RPMI8226 (cell line): ENCODE results near the gene ZNF479.
"Not testable (repeated sequence)": the region's sequence is repeated elsewhere in the genome, so short reads cannot be mapped to it uniquely, and the experiment has no call there.

Source experiments
- DNase-seq: peaks from one replicate; pipeline ENCODE4 v3.0.0-alpha.2; 2015

Gene ZNF479

GRCh38 chr7:57132336-57132735 is at the start of gene ZNF479:
Gene ZNF479, minus strand, starts transcription at chr7:57132436. Its CDS starts 112 bp downstream, at chr7:57132324.
- not testable (repeated sequence) for DNase-seq

DNA sequence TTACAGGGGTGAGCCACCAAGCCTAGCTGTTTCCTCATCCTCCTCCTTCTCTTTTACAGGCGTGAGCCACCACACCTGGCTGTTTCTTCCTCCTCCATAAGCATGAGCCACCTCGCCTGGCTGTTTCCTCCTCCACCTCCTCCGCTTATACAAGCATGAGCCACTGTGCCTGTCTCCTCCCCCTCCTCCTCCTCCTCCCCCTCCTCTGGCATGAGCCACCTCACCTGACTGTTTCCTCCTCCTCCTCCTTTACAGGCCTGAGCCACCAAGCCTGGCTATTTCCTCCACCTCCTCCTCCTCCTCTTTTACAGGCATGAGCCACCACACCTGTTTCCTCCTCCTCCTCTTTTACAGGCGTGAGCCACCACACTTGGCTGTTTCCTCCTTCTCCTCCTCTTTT is 49.8 kb upstream of the ZNF479 start:
- DNase-seq, result no peak

DNA sequence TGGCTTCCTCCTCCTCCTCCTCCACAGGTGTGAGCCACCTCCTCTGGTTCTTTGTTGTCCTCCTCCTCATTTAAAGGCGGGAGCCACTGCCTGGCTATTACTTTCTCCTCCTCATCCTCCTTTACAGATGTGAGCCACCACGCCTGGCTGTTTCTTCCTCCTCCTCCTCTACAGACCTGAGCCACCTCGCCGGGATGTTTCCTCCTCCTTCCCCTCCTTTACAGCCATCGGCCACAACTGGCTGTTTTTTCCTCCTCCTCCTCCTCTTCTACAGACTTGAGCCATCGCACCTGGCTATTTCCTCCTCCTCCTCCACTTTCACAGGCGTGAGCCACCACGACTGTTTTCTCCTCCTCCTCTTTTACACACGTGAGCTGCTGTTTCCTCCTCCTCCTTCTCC is 49.0 kb upstream of the ZNF479 start:
- DNase-seq, result no peak

DNA sequence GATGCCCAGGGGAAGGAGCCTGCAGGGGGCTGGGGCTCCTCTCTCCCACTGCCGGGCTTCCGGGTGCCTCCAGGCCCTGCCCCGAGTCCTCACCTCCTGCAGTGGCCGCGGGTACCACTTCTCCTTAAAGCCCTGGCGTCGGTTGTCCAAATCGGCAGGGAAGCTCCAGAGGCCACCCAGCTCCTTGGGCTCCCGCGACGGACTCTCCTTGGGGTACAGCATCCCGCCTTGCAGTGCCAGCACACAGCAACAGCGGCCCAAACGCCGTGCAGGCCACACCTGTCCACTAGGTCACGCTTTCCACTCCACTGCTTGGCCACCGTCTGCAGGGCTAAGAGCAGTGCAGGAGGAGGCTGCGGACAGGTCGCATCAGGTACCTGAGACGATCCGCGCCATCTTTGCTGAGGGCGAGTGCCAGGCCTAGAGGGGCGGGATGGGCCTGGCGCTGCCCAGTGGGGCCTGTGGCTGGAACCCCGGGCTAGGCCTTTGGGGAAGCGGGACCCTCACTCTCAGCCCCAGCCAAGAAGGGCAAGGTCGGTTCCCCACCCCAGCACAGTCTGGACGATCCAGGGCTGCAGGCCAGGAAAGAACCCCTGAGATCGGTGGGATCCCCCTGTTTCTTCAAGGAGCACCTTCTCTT is 47.7 kb upstream of the ZNF479 start:
- DNase-seq, result no peak

GRCh38 chr7:57178768-57179139 is 46.5 kb upstream of the ZNF479 start:
- no peak for DNase-seq

- no peak for DNase-seq
Measured at GRCh38 chr7:57177856-57178767, 45.9 kb upstream of the ZNF479 start.

GRCh38 chr7:57176928-57177635 is 44.8 kb upstream of the ZNF479 start:
- no peak for DNase-seq

DNA sequence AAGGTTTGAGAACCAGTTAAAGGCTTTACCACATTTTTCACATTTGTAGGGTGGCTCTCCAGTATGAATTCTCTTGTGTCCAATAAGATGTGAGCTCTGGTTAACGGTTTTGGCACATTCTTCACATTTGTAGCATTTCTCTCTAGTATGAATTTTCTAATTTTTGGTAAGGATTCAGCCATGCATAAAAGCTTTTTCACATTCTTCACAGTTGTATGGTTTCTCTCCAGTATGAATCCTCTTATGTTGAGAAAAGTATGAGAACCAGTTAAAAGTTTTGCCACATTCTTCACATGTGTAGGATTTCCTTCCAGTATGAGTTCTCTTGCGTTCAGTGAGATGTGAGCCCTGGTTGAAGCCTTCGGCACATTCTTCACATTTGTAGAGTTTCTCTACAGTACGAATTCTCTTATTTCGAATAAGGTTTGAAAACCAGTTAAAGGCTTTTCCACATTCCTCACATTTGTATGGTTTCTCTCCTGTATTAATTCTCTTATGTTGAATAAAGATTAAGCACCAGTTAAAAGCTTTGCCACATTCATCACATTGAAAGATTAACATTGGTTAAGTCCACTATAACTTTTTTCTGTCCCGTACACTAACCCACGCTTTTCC is 33.2 kb upstream of the ZNF479 start:
- no peak for DNase-seq

- not testable (repeated sequence) for DNase-seq
Measured at GRCh38 chr7:57120123-57120784, 12.0 kb downstream of the ZNF479 start.
